H7 (cell line): ENCODE results near the gene TRIM33. TPM values are rescaled to one million over a fixed set of nuclear protein-coding genes. Genes with fewer than 3 reads are reported as not detected.
A peak's percentile ranks its signal among the peaks of the same experiment; 100 is the strongest.
"Not testable (repeated sequence)": the region's sequence is repeated elsewhere in the genome, so short reads cannot be mapped to it uniquely, and the experiment has no call there.

Source experiments
- DNase-seq: peaks from one replicate; pipeline ENCODE4 v3.0.0; 2012
- H3K27me3 ChIP-seq: 2 replicates; pipeline ENCODE4 v1.6.0; 2011; ENCODE audit warnings: mild to moderate bottlenecking, low read length; ENCODE audit not compliant: control insufficient read depth, insufficient read depth
- H3K36me3 ChIP-seq: replicated peaks from 2 replicates; pipeline ENCODE4 v1.5.1; 2011; ENCODE audit warnings: low read length; ENCODE audit not compliant: control insufficient read depth, insufficient read depth
- H3K4me3 ChIP-seq: 2 replicates; pipeline ENCODE4 v1.5.1; 2011; ENCODE audit warnings: low read depth, mild to moderate bottlenecking, control low read depth, low read length, moderate library complexity; ENCODE audit not compliant: insufficient read depth
- total RNA-seq: library from RNA; depleted of rRNA; stranded (reverse); fragments of >200 nt; shearing (Covaris generic); gene quantifications from 2 replicates; pipeline ENCODE4 v1.2.3, GENCODE V29; 2014

TRIM33 gene
- total RNA-seq, 1 experiment from 2014 or later = 43.2 TPM

GRCh38 chr1:114387010-114387360, 124.0 kb downstream of the TRIM33 start:
- Histone ChIP-seq H3K36me3 (no peaks in the 10 kb centered on the region), H3K27me3 (no peaks in the 10 kb centered on the region), H3K4me3 (no peak overlapping the region)
- DNase-seq = no peak

GRCh38 chr1:114386129-114387009, 124.6 kb downstream of the TRIM33 start:
- Histone ChIP-seq H3K4me3 (no peak overlapping the region), H3K27me3 (no peaks in the 10 kb centered on the region), H3K36me3 (no peaks in the 10 kb centered on the region)
- DNase-seq = peak; percentile 18

GRCh38 chr1:114384922-114385321, 126.1 kb downstream of the TRIM33 start:
- Histone ChIP-seq H3K36me3 (no peaks in the 10 kb centered on the region), H3K27me3 (no peaks in the 10 kb centered on the region), H3K4me3 (no peak overlapping the region)
- DNase-seq = no peak

GRCh38 chr1:114379987-114380386, 131.0 kb downstream of the TRIM33 start:
- no peak overlapping the region for H3K4me3 ChIP-seq
- DNase-seq = no peak
- no peaks in the 10 kb centered on the region for H3K36me3 ChIP-seq
- H3K27me3 ChIP-seq = no peaks in the 10 kb centered on the region

- Histone ChIP-seq H3K4me3 (no peak overlapping the region), H3K27me3 (no peaks in the 10 kb centered on the region), H3K36me3 (no peaks in the 10 kb centered on the region)
- no peak for DNase-seq
Observed at GRCh38 chr1:114379358-114379757, 131.6 kb downstream of the TRIM33 start.

GRCh38 chr1:114377356-114377755, 133.6 kb downstream of the TRIM33 start:
- H3K27me3 ChIP-seq = no peaks in the 10 kb centered on the region
- no peaks in the 10 kb centered on the region for H3K36me3 ChIP-seq
- DNase-seq = no peak
- H3K4me3 ChIP-seq = no peak overlapping the region

GRCh38 chr1:114369930-114370329, 141.1 kb downstream of the TRIM33 start:
- Histone ChIP-seq H3K27me3 (no peaks in the 10 kb centered on the region), H3K4me3 (no peak overlapping the region), H3K36me3 (no peaks in the 10 kb centered on the region)
- no peak for DNase-seq

- H3K36me3 ChIP-seq, H3K4me3 ChIP-seq, H3K27me3 ChIP-seq, DNase-seq: not testable (repeated sequence)
Observed at GRCh38 chr1:114369266-114369919, 141.6 kb downstream of the TRIM33 start.

GRCh38 chr1:114368560-114369255, 142.3 kb downstream of the TRIM33 start:
- Histone ChIP-seq H3K4me3 (no peak overlapping the region), H3K27me3 (no peaks in the 10 kb centered on the region), H3K36me3 (no peaks in the 10 kb centered on the region)
- no peak for DNase-seq

- Histone ChIP-seq H3K27me3 (no peaks in the 10 kb centered on the region), H3K36me3 (no peaks in the 10 kb centered on the region), H3K4me3 (no peak overlapping the region)
- no peak for DNase-seq
Observed at GRCh38 chr1:114367810-114368209, 143.2 kb downstream of the TRIM33 start.

GRCh38 chr1:114363230-114363629, 147.8 kb downstream of the TRIM33 start:
- DNase-seq, H3K4me3 ChIP-seq, H3K27me3 ChIP-seq, H3K36me3 ChIP-seq: not testable (repeated sequence)

GRCh38 chr1:114359791-114360190, 151.2 kb downstream of the TRIM33 start:
- H3K4me3 ChIP-seq = no peak overlapping the region
- H3K36me3 ChIP-seq = no peaks in the 10 kb centered on the region
- H3K27me3 ChIP-seq = no peaks in the 10 kb centered on the region
- DNase-seq = no peak

GRCh38 chr1:114355240-114355639, 155.8 kb downstream of the TRIM33 start:
- no peaks in the 10 kb centered on the region for H3K36me3 ChIP-seq
- H3K27me3 ChIP-seq = no peaks in the 10 kb centered on the region; the same call in 1 of the 2 replicates
- no peak for DNase-seq
- H3K4me3 ChIP-seq = no peak overlapping the region

- Histone ChIP-seq H3K4me3 (no peak overlapping the region), H3K27me3 (no peaks in the 10 kb centered on the region; the same call in 1 of the 2 replicates), H3K36me3 (no peaks in the 10 kb centered on the region)
- peak; percentile 60 for DNase-seq
Observed at GRCh38 chr1:114353262-114353661, 157.7 kb downstream of the TRIM33 start.

- peak; percentile 51 for DNase-seq
- no peaks in the 10 kb centered on the region for H3K36me3 ChIP-seq
- H3K4me3 ChIP-seq = no peak overlapping the region
- H3K27me3 ChIP-seq = no peaks in the 10 kb centered on the region; the same call in 1 of the 2 replicates
Observed at GRCh38 chr1:114352797-114353196, 158.2 kb downstream of the TRIM33 start.
